ENCODE results near the gene EEFSEC. TPM values are rescaled to one million over a fixed set of nuclear protein-coding genes. Genes with fewer than 3 reads are reported as not detected.

EEFSEC gene
- total and polyA plus RNA-seq, 2 of the 4 experiments (the other 2 are of a cell fraction), result 4.5 to 9.3 TPM

- no peak for TF ChIP-seq CHD1 (IDR thresholded peaks at IDR 0.05; ENCODE audit: low read depth, low read length)
Observed at GRCh38 chr3:128348805-128349531, 195.7 kb downstream of the EEFSEC start (continued).

DNA sequence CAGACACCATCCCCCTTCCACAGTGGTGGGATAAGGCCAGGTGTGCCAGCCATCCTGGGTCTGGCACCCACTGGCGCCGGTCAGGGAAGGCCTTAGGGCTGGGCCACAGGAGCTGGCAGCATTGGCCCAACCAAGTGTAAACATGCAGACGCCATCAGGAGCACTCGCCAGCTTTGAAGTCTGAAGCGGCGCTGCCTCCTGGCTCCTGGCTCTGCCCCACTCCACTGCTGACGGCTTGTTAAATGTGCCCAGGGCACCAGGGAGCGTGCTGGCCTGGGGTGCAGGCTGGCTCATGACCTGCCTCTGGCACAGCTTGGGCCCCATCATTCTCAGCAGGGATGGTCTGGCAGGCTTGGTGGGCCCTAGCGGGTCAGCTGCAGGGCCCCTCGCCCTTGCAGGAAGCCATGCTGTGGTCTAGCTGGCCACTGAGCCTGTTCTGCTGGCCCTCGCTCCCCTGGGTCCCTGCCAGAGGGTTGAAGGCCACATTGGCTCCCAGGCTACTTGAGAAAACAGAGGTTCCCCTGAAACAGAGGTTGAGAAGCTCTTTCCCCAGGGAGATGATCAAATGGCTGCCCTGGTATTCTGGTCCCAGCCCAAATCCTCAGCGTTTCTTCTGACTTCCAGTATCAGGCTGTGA lies 196.8 kb downstream of the EEFSEC start:
- CTCF ChIA-PET, result no interaction called here
- Histone ChIP-seq H3K79me1 (ENCODE audit: low read depth in 1 of 2, low read length in 2 of 2) (peaks cover 0 to 14% of the 10 kb centered on the region in 2 experiments; a peak in 1 of 4 replicates), H2BK120ac (ENCODE audit: low read depth, low read length) (no peak overlapping the region), H2BK20ac (ENCODE audit: low read depth, low read length) (no peak overlapping the region), H3K4me1 (ENCODE audit: control insufficient read depth, insufficient read depth, low read length) (peaks cover 16% of the 10 kb centered on the region), H3K23ac (ENCODE audit: low read depth, low read length) (no peak overlapping the region; the same call in 1 of the 2 replicates), H3K4me3 (ENCODE audit: insufficient read depth, low read depth, low read length) (no peak overlapping the region), H3K56ac (ENCODE audit: extremely low read depth, insufficient read depth, low read length) (no peak overlapping the region), H3K4me2 (ENCODE audit: low read depth, low read length) (no peak overlapping the region), H2AK9ac (replicated peaks; ENCODE audit: low read depth, low read length, poor library complexity) (no peak overlapping the region), H3K27ac (ENCODE audit: insufficient read depth, low read length) (no peak overlapping the region), H3K36me3 (ENCODE audit: control insufficient read depth, insufficient read depth, low read length) (peaks cover 4% of the 10 kb centered on the region), H2AK5ac (ENCODE audit: low read depth, low read length) (no peak overlapping the region), H4K20me1 (ENCODE audit: insufficient read depth, low read length) (peaks cover 23% of the 10 kb centered on the region), H3K9ac (ENCODE audit: low read depth, low read length) (no peak overlapping the region), H3K18ac (ENCODE audit: low read depth, low read length) (no peak overlapping the region), H3K4ac (ENCODE audit: low read depth, low read length) (no peak overlapping the region), H2BK5ac (ENCODE audit: low read depth, low read length, poor library complexity, severe bottlenecking) (no peak overlapping the region), H4K8ac (ENCODE audit: low read depth in 2 of 2, low read length in 2 of 2) (no peak overlapping the region), H3K9me3 (ENCODE audit: control insufficient read depth, insufficient read depth, low read length) (no peaks in the 10 kb centered on the region), H3K9me1 (ENCODE audit: insufficient read depth, low read length) (peaks cover 13% of the 10 kb centered on the region; the same call in 1 of the 2 replicates), H2AFZ (replicated peaks; ENCODE audit: low read length, poor library complexity) (no peak overlapping the region), H2BK15ac (ENCODE audit: low read depth, low read length) (no peak overlapping the region), H4K5ac (ENCODE audit: low read depth, low read length) (no peak overlapping the region), H3K27me3 (ENCODE audit: control insufficient read depth, insufficient read depth, low read length) (no peaks in the 10 kb centered on the region), H4K91ac (ENCODE audit: insufficient read depth, low read depth, low read length) (no peak overlapping the region), H3K14ac (replicated peaks; ENCODE audit: low read depth, low read length) (no peak overlapping the region)
- intact Hi-C loops (cut with micrococcal nuclease) (loop anchor here (2.0 kb wide), 1 partner anchor 45 kb away; no protein-coding TSS in a partner anchor), in situ Hi-C loops (cut with MboI; ENCODE audit: low sequenced_read_pairs) (no loop called here), dilution Hi-C loops (cut with HindIII; ENCODE audit: low sequenced_read_pairs, unreplicated experiment) (no loop called here)
- 92% methylated on average over 9 of the region's 12 CpGs; no CpG with 5 or more reads in 1 of the 2 experiments for WGBS, 2 experiments (ENCODE audit: extremely low coverage in 2 of 2, insufficient read length in 1 of 2)
- ATAC-seq (ENCODE audit: low read depth) (no peak), DNase-seq (no peak)
- TF ChIP-seq BHLHE40 (IDR thresholded peaks at IDR 0.05; ENCODE audit: low read depth, low read length), result no peak
- TF ChIP-seq FOS (IDR thresholded peaks at IDR 0.05; ENCODE audit: low read depth, low read length), result no peak
- POLR2A ChIA-PET (ENCODE audit: unreplicated experiment), result no interaction called here
- BruUV-seq (replicated peaks), result no TSS peak
